ENCODE data around the gene KIFC1.

KIFC1 gene

DNA sequence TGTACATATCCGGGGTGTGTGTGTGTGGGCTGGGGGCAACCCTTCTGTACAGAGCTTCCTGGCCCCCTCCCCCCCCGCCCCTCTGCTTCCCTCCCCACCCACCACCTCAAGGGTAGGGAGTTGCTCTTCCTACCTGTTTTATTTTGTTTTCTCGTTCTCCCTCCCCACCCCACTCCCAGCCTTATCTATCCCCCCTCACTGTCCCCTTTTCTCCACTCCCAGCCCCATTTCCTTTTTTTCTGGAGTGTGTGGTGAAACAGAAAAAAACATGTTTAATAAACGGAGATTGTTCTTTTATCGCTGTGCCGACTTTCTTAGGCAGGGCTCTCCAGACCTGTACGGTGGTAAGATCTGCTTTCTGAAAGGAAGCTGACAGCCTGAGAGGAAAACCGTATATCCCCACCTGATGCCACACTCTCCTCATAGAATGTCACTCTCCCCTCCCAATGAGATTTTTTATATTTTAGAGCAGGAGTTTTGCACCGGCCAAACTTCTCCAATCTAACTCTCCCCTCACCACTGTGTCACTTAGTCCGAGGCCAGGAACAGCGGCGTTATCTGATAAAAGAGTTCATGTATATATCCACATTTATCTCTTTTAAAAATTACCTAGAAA, 61.9 kb downstream of the KIFC1 start:
- Histone ChIP-seq H3K9ac (ENCODE audit: low read depth, low read length) (peak overlapping the region; percentile 71), H3K27ac (ENCODE audit: low read depth, low read length) (peak overlapping the region; percentile 55), H3K4me3 (ENCODE audit: low read length) (peak overlapping the region; percentile 82), H3K4me1 (ENCODE audit: insufficient read depth, low read length) (no peaks in the 10 kb centered on the region), H3K36me3 (ENCODE audit: insufficient read depth, low read length) (peaks cover 54% of the 10 kb centered on the region), H3K9me3 (ENCODE audit: insufficient read depth, low read depth, low read length) (no peaks in the 10 kb centered on the region), H3K27me3 (ENCODE audit: insufficient read depth, low read length) (no peaks in the 10 kb centered on the region)
- whole genome bisulfite sequencing: 56% methylated on average over 5 of the region's 12 CpGs

- peak within 1 kb of the TSS; percentile 82 for H3K4me3 ChIP-seq (ENCODE audit: low read length)
- no peaks in the 10 kb centered on the region for H3K27me3 ChIP-seq (ENCODE audit: insufficient read depth, low read length)
- peak within 1 kb of the TSS; percentile 81 for H3K9ac ChIP-seq (ENCODE audit: low read depth, low read length)
- H3K9me3 ChIP-seq (ENCODE audit: insufficient read depth, low read depth, low read length): no peaks in the 10 kb centered on the region
- no peaks in the 10 kb centered on the region for H3K4me1 ChIP-seq (ENCODE audit: insufficient read depth, low read length)
- H3K27ac ChIP-seq (ENCODE audit: low read depth, low read length): peak within 1 kb of the TSS; percentile 55
- peaks cover 47% of the 10 kb centered on the region for H3K36me3 ChIP-seq (ENCODE audit: insufficient read depth, low read length)
- under 1% methylated on average over 65 of the region's 65 CpGs for WGBS
These were observed 62.7 kb downstream of the KIFC1 start, which contains the start of gene ZBTB9 for GRCh38 chr6:33454009-33454946. TSS of gene ZBTB9 (plus strand) at chr6:33454576. CDS start at chr6:33455101, 525 bp downstream.

DNA sequence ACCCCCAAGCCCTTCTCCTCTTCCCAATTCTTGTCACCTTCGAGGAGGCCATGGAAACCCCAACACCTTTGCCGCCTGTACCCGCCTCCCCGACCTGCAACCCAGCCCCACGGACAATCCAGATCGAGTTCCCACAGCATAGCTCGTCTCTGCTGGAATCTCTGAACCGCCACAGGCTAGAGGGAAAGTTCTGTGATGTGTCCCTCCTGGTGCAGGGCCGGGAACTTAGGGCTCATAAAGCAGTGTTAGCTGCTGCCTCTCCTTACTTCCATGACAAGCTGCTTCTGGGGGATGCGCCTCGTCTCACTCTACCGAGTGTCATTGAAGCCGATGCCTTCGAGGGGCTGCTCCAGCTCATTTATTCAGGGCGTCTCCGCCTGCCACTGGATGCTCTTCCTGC, 63.4 kb downstream of the KIFC1 start:
- H3K36me3 ChIP-seq (ENCODE audit: insufficient read depth, low read length): peaks cover 39% of the 10 kb centered on the region
- WGBS: 56% methylated on average over 16 of the region's 16 CpGs
- H3K4me3 ChIP-seq (ENCODE audit: low read length): peak overlapping the region; percentile 82
- no peaks in the 10 kb centered on the region for H3K9me3 ChIP-seq (ENCODE audit: insufficient read depth, low read depth, low read length)
- peak overlapping the region; percentile 81 for H3K9ac ChIP-seq (ENCODE audit: low read depth, low read length)
- H3K4me1 ChIP-seq (ENCODE audit: insufficient read depth, low read length): no peaks in the 10 kb centered on the region
- 0 out of 2 replicates have a peak overlapping the region, but pooled peaks have one; percentile 50 for H3K27ac ChIP-seq (ENCODE audit: low read depth, low read length)
- H3K27me3 ChIP-seq (ENCODE audit: insufficient read depth, low read length): no peaks in the 10 kb centered on the region

DNA sequence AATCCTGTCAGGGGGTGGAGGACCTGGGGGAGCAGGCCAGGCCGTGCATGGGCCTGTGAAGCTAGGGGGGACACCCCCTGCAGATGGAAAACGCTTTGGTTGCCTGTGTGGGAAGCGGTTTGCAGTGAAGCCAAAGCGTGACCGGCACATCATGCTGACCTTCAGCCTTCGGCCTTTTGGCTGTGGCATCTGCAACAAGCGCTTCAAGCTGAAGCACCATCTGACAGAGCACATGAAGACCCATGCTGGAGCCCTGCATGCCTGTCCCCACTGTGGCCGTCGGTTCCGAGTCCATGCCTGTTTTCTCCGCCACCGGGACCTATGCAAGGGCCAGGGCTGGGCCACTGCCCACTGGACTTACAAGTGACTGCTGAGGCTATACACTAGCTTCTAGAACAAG, 64.5 kb downstream of the KIFC1 start:
- Histone ChIP-seq H3K9me3 (ENCODE audit: insufficient read depth, low read depth, low read length) (no peaks in the 10 kb centered on the region), H3K27me3 (ENCODE audit: insufficient read depth, low read length) (no peaks in the 10 kb centered on the region), H3K36me3 (ENCODE audit: insufficient read depth, low read length) (peaks cover 29% of the 10 kb centered on the region), H3K27ac (ENCODE audit: low read depth, low read length) (no peak overlapping the region), H3K4me1 (ENCODE audit: insufficient read depth, low read length) (no peaks in the 10 kb centered on the region), H3K4me3 (ENCODE audit: low read length) (no peak overlapping the region), H3K9ac (ENCODE audit: low read depth, low read length) (no peak overlapping the region)
- 96% methylated on average over 12 of the region's 12 CpGs for WGBS

GRCh38 chr6:33458676-33459075, 67.1 kb downstream of the KIFC1 start:
- H3K36me3 ChIP-seq (ENCODE audit: insufficient read depth, low read length): peaks cover 25% of the 10 kb centered on the region
- WGBS: 85% methylated on average over 3 of the region's 3 CpGs
- no peak overlapping the region for H3K27ac ChIP-seq (ENCODE audit: low read depth, low read length)
- no peaks in the 10 kb centered on the region for H3K27me3 ChIP-seq (ENCODE audit: insufficient read depth, low read length)
- H3K9ac ChIP-seq (ENCODE audit: low read depth, low read length): no peak overlapping the region
- H3K4me1 ChIP-seq (ENCODE audit: insufficient read depth, low read length): no peaks in the 10 kb centered on the region
- no peak overlapping the region for H3K4me3 ChIP-seq (ENCODE audit: low read length)
- no peaks in the 10 kb centered on the region for H3K9me3 ChIP-seq (ENCODE audit: insufficient read depth, low read depth, low read length)

GRCh38 chr6:33459226-33459625, 67.6 kb downstream of the KIFC1 start:
- Histone ChIP-seq H3K27me3 (ENCODE audit: insufficient read depth, low read length) (no peaks in the 10 kb centered on the region), H3K27ac (ENCODE audit: low read depth, low read length) (no peak overlapping the region), H3K9ac (ENCODE audit: low read depth, low read length) (no peak overlapping the region), H3K4me1 (ENCODE audit: insufficient read depth, low read length) (no peaks in the 10 kb centered on the region), H3K9me3 (ENCODE audit: insufficient read depth, low read depth, low read length) (no peaks in the 10 kb centered on the region), H3K4me3 (ENCODE audit: low read length) (no peak overlapping the region), H3K36me3 (ENCODE audit: insufficient read depth, low read length) (peaks cover 25% of the 10 kb centered on the region)
- WGBS: 93% methylated on average over 2 of the region's 2 CpGs

Measured in HUES64 (cell line).